ENCODE data around the gene CNOT3.

CNOT3 gene

GRCh38 chr19:54121259-54121658, 16.3 kb upstream of the CNOT3 start:
- no peak for DNase-seq (ENCODE audit: low read depth in 4 of 4, low spot score in 1 of 4)

- no peak for DNase-seq (ENCODE audit: low read depth in 4 of 4, low spot score in 1 of 4)
Measured at GRCh38 chr19:54123682-54124081, 13.9 kb upstream of the CNOT3 start.

- DNase-seq (ENCODE audit: low read depth in 4 of 4, low spot score in 1 of 4) = no peak
Measured at GRCh38 chr19:54124393-54124792, 13.2 kb upstream of the CNOT3 start.

GRCh38 chr19:54125713-54126112, 11.8 kb upstream of the CNOT3 start:
- no peak for DNase-seq (ENCODE audit: low read depth in 4 of 4, low spot score in 1 of 4)

- DNase-seq (ENCODE audit: low read depth in 4 of 4, low spot score in 1 of 4) = no peak
Measured at GRCh38 chr19:54127688-54128440, 9.7 kb upstream of the CNOT3 start.

- no peak for DNase-seq (ENCODE audit: low read depth in 4 of 4, low spot score in 1 of 4)
Measured at GRCh38 chr19:54128441-54128725, 9.2 kb upstream of the CNOT3 start.

GRCh38 chr19:54128796-54129616, 8.6 kb upstream of the CNOT3 start:
- DNase-seq (ENCODE audit: low read depth in 4 of 4, low spot score in 1 of 4) = no peak

GRCh38 chr19:54129617-54129996, 8.0 kb upstream of the CNOT3 start:
- no peak for DNase-seq (ENCODE audit: low read depth in 4 of 4, low spot score in 1 of 4)

- no peak for DNase-seq (ENCODE audit: low read depth in 4 of 4, low spot score in 1 of 4)
Measured at GRCh38 chr19:54133312-54133956, 4.1 kb upstream of the CNOT3 start.

- DNase-seq (ENCODE audit: low read depth in 4 of 4, low spot score in 1 of 4) = no peak
Measured at GRCh38 chr19:54133957-54134590, 3.5 kb upstream of the CNOT3 start.

GRCh38 chr19:54136086-54136863, 1.3 kb upstream of the CNOT3 start:
- no peak for DNase-seq (ENCODE audit: low read depth in 4 of 4, low spot score in 1 of 4)

GRCh38 chr19:54136864-54137698, 481 bp upstream of the CNOT3 start:
- peak; percentile 92 to 97 (median 96) for DNase-seq (ENCODE audit: low read depth in 4 of 4, low spot score in 1 of 4)

GRCh38 chr19:54138489-54139256, 1.1 kb downstream of the CNOT3 start:
- DNase-seq (ENCODE audit: low read depth in 4 of 4, low spot score in 1 of 4) = no peak

- no peak for DNase-seq (ENCODE audit: low read depth in 4 of 4, low spot score in 1 of 4)
Measured at GRCh38 chr19:54141356-54141755, 3.8 kb downstream of the CNOT3 start.

- no peak for DNase-seq (ENCODE audit: low read depth in 4 of 4, low spot score in 1 of 4)
Measured at GRCh38 chr19:54142166-54142780, 4.7 kb downstream of the CNOT3 start.

- no peak for DNase-seq (ENCODE audit: low read depth in 4 of 4, low spot score in 1 of 4)
Measured at GRCh38 chr19:54145541-54146158, 8.1 kb downstream of the CNOT3 start.

GRCh38 chr19:54147676-54148075, 10.1 kb downstream of the CNOT3 start:
- DNase-seq (ENCODE audit: low read depth in 4 of 4, low spot score in 1 of 4) = no peak

- no peak for DNase-seq (ENCODE audit: low read depth in 4 of 4, low spot score in 1 of 4)
Measured at GRCh38 chr19:54148158-54148557, 10.6 kb downstream of the CNOT3 start.
